Smooth muscle cell (in vitro differentiated cells): ENCODE measurements around the gene JMY. TPM values are rescaled to one million over a fixed set of nuclear protein-coding genes. Genes with fewer than 3 reads are reported as not detected.

Source experiments
- DNase-seq: peaks from one replicate; lab custom pipeline; 2025; ENCODE audit not compliant: unreplicated experiment; lab: John Stamatoyannopoulos, UW
- H2AFZ ChIP-seq: fragments of 200-600 bp; sonication (generic); 2 replicates; pipeline ENCODE4 v1.6.0; 2016; ENCODE audit warnings: antibody characterized with exemption, low read depth, mild to moderate bottlenecking
- H3F3A ChIP-seq: fragments of 200-600 bp; sonication (generic); 2 replicates; pipeline ENCODE4 v1.6.0; 2017; ENCODE audit warnings: antibody characterized with exemption, low read depth
- H3K27ac ChIP-seq: fragments of 200-600 bp; sonication (generic); 2 replicates; pipeline ENCODE4 v1.5.1; 2016; ENCODE audit warnings: low read depth, mild to moderate bottlenecking
- H3K27me3 ChIP-seq: fragments of 200-600 bp; sonication (generic); 2 replicates; pipeline ENCODE4 v1.6.1; 2016; ENCODE audit warnings: low read depth, mild to moderate bottlenecking
- H3K36me3 ChIP-seq: fragments of 200-600 bp; sonication (generic); 2 replicates; pipeline ENCODE4 v1.5.1; 2016; ENCODE audit warnings: low read depth
- H3K4me1 ChIP-seq: fragments of 200-600 bp; sonication (generic); 2 replicates; pipeline ENCODE4 v1.5.1; 2016; ENCODE audit warnings: low read depth
- H3K4me2 ChIP-seq: fragments of 200-600 bp; sonication (generic); 2 replicates; pipeline ENCODE4 v1.6.0; 2016; ENCODE audit warnings: mild to moderate bottlenecking
- H3K4me3 ChIP-seq: fragments of 200-600 bp; sonication (generic); 2 replicates; pipeline ENCODE4 v1.5.1; 2016; ENCODE audit warnings: mild to moderate bottlenecking
- H3K79me2 ChIP-seq: fragments of 200-600 bp; sonication (generic); 2 replicates; pipeline ENCODE4 v1.6.0; 2016; ENCODE audit warnings: low read depth, mild to moderate bottlenecking
- H3K9ac ChIP-seq: fragments of 200-600 bp; sonication (generic); 2 replicates; pipeline ENCODE4 v1.6.0; 2016; ENCODE audit warnings: low read depth
- H3K9me3 ChIP-seq: fragments of 200-600 bp; sonication (generic); replicated peaks from 2 replicates; pipeline ENCODE4 v1.5.1; 2016; ENCODE audit warnings: low read depth
- H4K20me1 ChIP-seq: fragments of 200-600 bp; sonication (generic); 2 replicates; pipeline ENCODE4 v1.6.0; 2016; ENCODE audit warnings: low read depth
- WGBS: methylation state at CpG from one replicate; pipeline ENCODE4 v1.1.7; 2016; ENCODE audit warnings: low lambda C conversion rate; 5-methylcytosine and 5-hydroxymethylcytosine counted together
- polyA plus RNA-seq: library from polyadenylated mRNA; unstranded; fragments of >200 nt; fragmentation: Nextera tagmentation; extraction: Ambion mirVana; gene quantifications from 2 replicates; pipeline ENCODE4 v1.2.1, GENCODE V29; 2016
- total RNA-seq: library from RNA; depleted of rRNA; stranded (reverse); fragments of >200 nt; gene quantifications from 2 replicates; pipeline ENCODE4 v1.2.3, GENCODE V29; 2014
- TF ChIP-seq, protein P1 (sequence below): fragments of 200-600 bp; sonication (generic); IDR thresholded peaks from 2 replicates; pipeline ENCODE4 v1.5.1; 2017; ENCODE audit warnings: borderline replicate concordance, mild to moderate bottlenecking, antibody characterized with exemption; ENCODE audit not compliant: insufficient read depth, poor library complexity, severe bottlenecking

JMY gene
- total and polyA plus RNA-seq, 2 experiments from 2014 or later = 0.55 to 5.0 TPM

- Histone ChIP-seq H4K20me1 (no peaks in the 10 kb centered on the region), H3K36me3 (no peaks in the 10 kb centered on the region), H3K4me2 (no peak overlapping the region), H3K9ac (no peak overlapping the region), H3K4me3 (no peak overlapping the region), H3F3A (no peaks in the 10 kb centered on the region), H3K27ac (no peak overlapping the region), H3K4me1 (no peaks in the 10 kb centered on the region), H3K79me2 (no peaks in the 10 kb centered on the region), H3K9me3 (no peaks in the 10 kb centered on the region), H2AFZ (no peak overlapping the region), H3K27me3 (no peaks in the 10 kb centered on the region)
- 88% methylated on average over 1 of the region's 1 CpG for WGBS
- TF ChIP-seq, protein P1, sequence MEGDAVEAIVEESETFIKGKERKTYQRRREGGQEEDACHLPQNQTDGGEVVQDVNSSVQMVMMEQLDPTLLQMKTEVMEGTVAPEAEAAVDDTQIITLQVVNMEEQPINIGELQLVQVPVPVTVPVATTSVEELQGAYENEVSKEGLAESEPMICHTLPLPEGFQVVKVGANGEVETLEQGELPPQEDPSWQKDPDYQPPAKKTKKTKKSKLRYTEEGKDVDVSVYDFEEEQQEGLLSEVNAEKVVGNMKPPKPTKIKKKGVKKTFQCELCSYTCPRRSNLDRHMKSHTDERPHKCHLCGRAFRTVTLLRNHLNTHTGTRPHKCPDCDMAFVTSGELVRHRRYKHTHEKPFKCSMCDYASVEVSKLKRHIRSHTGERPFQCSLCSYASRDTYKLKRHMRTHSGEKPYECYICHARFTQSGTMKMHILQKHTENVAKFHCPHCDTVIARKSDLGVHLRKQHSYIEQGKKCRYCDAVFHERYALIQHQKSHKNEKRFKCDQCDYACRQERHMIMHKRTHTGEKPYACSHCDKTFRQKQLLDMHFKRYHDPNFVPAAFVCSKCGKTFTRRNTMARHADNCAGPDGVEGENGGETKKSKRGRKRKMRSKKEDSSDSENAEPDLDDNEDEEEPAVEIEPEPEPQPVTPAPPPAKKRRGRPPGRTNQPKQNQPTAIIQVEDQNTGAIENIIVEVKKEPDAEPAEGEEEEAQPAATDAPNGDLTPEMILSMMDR = no peak
- DNase-seq = no peak
Measured at GRCh38 chr5:79305706-79306105, 69.8 kb downstream of the JMY start.

GRCh38 chr5:79318935-79319614 is 83.1 kb downstream of the JMY start:
- Histone ChIP-seq H3K27me3 (no peaks in the 10 kb centered on the region), H3F3A (no peaks in the 10 kb centered on the region), H3K4me2 (peak overlapping the region; percentile 9), H3K79me2 (no peaks in the 10 kb centered on the region), H2AFZ (no peak overlapping the region), H3K9me3 (no peaks in the 10 kb centered on the region), H3K4me1 (no peaks in the 10 kb centered on the region), H3K36me3 (no peaks in the 10 kb centered on the region), H3K9ac (no peak overlapping the region), H3K4me3 (no peak overlapping the region), H4K20me1 (no peaks in the 10 kb centered on the region), H3K27ac (peak overlapping the region; percentile 44)
- 57% methylated on average over 3 of the region's 3 CpGs for WGBS
- TF ChIP-seq, protein P1 = no peak
- no peak for DNase-seq

- Histone ChIP-seq H3K4me1 (no peaks in the 10 kb centered on the region), H3K27ac (no peak overlapping the region), H3K4me2 (no peak overlapping the region), H3K9me3 (no peaks in the 10 kb centered on the region), H3K4me3 (no peak overlapping the region), H3K27me3 (no peaks in the 10 kb centered on the region), H2AFZ (no peak overlapping the region), H3F3A (no peaks in the 10 kb centered on the region), H4K20me1 (no peaks in the 10 kb centered on the region), H3K9ac (no peak overlapping the region), H3K36me3 (no peaks in the 10 kb centered on the region), H3K79me2 (no peaks in the 10 kb centered on the region)
- WGBS = 96% methylated on average over 4 of the region's 4 CpGs
- TF ChIP-seq, protein P1 = no peak
- no peak for DNase-seq
Measured at GRCh38 chr5:79329453-79329852, 93.5 kb downstream of the JMY start.

DNA sequence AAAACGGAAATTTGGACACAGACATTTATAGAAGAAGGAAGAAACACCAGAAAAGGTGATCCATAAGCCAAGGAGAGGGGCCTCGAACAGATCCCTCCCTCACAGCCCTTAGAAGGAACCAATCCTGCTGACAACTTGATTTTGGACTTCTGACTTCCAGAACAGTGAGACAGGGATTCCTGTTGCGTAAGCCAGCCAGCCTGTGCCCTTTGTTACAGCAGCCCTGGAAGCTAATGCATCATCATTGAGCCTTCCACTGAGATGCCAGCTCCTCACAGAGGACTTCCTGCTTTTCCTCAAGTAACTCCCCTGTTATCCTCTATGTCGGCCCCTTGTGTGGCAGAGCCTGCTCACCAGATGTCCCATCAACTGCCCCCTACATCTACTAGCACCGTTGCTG is 94.1 kb downstream of the JMY start:
- no peaks in the 10 kb centered on the region for H3F3A ChIP-seq
- 84% methylated on average over 5 of the region's 5 CpGs for WGBS

More for the DNA sequence above, 94.1 kb downstream of the JMY start:
- Histone ChIP-seq H3K4me3 (no peak overlapping the region), H2AFZ (no peak overlapping the region), H3K4me1 (no peaks in the 10 kb centered on the region), H3K79me2 (no peaks in the 10 kb centered on the region), H4K20me1 (no peaks in the 10 kb centered on the region), H3K36me3 (no peaks in the 10 kb centered on the region), H3K27ac (no peak overlapping the region), H3K9ac (no peak overlapping the region), H3K4me2 (no peak overlapping the region), H3K9me3 (no peaks in the 10 kb centered on the region), H3K27me3 (no peaks in the 10 kb centered on the region)
- TF ChIP-seq, protein P1 = no peak
- DNase-seq = no peak
